IPS-11a (cell line): ENCODE results near the gene MAST4.

Source experiments
- H3K4me3 ChIP-seq: one replicate; pipeline ENCODE4 v1.5.1; 2013; ENCODE audit warnings: low read depth, low read length, control low read depth

MAST4 gene

DNA sequence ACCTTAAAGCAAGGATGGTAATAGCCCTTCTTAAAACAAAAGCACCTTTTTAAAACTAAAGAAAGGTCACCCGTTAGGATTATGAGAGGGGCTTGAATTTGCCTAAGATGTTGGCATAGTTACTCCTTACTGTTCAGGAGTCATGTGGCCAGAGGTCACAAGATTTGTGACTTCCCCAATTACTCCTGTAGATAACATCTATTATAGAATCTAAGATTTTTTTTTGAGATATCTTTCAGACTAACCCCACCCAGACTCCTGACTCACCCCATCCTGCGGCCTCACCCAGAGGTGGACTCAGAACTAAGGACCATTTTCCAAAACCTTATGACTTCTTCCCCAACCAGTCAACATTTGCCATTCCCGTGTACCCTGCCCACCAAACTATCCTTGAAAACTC, 598.0 kb downstream of the MAST4 start:
- H3K4me3 ChIP-seq: no peak overlapping the region

DNA sequence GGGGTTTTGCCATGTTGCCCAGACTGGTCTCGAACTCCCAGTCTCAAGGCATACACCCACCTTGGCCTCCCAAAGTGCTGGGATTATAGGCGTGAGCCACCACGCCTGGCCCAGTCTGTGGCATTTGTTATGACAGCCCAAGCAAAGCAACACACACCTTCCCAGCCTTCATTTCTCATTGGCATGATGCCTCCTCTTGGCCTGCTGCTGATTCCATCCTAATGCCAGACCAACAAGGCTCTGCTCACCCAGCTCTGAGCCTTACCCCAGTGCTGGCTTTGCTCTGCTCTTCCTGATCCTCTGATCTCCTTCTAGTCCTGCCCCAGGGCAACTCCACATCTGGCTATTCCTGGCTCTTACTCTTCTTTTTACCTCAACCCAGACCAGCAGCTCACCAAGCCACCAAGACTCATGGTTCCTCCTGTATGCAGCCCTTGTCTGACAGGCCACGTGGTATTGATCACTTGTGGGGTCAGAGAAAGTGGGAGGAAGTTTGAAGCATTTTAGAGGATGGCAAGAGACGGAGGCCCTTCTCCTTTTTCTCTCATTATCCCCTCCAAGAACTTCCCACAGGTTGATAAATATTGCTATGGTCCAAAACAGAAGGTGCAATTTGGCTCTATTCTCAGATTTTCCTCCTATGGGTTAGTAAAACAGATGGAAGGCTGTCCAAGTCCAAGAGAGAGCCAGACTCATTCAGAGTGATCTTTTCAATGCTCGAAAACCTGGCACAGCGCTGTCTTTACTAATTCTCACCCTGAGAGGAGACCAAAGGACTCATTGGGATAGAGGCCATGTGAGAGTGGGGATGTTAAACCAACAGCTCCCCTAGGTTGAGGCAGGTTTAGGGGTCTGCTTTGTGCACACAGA, 599.4 kb downstream of the MAST4 start:
- no peak overlapping the region for H3K4me3 ChIP-seq

DNA sequence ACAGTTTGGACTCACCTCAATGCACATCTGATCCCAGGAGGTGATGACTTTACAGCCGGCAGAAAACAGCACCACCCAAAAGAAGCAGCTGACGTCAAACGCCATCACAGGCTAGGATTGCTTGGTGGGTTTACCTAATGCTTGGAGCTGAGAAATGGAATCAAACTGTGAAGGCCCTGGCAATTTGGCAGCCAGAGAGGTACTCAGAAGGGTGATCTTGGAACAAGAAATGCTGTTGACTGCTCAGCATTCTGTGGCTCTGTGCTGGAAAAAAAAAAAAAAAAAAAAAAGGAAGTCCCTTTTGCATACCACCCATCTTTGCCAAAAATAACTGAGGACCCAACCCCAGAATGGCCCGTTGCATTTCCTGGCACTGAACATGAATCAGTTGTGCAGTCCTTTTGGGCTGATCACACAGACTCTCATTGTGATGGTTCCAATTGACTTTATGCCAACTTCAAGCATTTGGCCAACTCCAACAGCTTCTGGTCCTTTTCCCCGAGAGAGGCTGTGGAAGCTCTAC, 600.4 kb downstream of the MAST4 start, which contains the start of gene CD180:
Gene CD180, minus strand, starts transcription at position 263 of the 523 bp plus-strand sequence. Its CDS starts 158 bp downstream, at position 105.
- H3K4me3 ChIP-seq: no peak within 1 kb of the TSS

DNA sequence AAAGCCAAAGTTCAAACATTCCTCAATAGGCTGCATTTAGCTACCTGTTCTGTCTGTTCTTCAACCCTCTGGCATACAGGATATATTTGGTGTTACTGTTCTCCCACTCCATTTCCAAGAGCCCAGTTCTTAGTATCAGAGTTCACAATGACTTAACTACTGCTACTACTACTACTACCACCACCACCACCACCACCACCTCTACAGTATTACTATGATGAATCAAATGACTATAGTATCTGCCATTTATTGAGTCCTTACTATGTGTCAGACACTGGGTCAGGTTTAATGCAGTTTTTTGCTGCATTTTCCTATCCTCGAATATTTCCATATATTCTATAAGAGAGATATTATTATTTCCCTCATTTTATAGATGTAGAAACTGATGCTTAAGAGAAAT, 601.3 kb downstream of the MAST4 start:
- no peak overlapping the region for H3K4me3 ChIP-seq

DNA sequence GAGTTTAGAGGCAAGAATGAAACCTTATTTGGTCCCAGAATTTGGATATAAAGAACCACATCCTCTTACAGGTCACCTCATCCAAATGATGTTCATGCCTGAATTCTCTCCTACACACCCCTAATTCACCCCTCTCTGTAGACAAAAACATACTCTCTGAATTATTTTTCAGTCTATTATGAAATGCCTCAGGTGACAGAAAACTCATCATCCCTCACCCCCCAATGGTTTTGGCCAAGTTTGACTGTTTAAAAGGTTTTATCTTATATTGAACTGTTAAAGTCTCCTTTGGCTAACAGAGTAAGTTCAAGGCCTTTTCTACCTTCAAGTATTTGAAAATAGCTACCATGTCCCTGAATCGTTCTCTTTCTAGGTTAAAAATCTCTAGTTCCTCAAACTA, 602.7 kb downstream of the MAST4 start:
- no peak overlapping the region for H3K4me3 ChIP-seq

DNA sequence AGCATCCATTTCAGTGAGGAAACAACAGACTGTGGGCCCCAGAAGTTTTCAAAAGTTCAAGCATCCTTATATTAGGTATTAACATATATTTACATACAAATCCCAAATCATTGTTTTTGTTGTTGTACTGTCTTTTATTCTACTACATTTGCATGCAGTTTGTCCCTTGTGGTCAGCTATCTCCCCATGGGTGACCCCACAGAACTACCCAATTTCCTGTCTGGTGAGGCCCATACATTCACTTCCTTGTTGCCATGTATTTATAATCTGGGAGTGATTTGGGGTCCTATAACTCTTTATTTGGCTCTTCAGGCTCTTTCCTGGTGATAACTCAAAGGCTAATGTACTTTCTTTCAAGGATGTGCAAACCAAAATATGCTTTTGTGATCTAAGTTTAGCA, 603.7 kb downstream of the MAST4 start:
- H3K4me3 ChIP-seq: no peak overlapping the region

DNA sequence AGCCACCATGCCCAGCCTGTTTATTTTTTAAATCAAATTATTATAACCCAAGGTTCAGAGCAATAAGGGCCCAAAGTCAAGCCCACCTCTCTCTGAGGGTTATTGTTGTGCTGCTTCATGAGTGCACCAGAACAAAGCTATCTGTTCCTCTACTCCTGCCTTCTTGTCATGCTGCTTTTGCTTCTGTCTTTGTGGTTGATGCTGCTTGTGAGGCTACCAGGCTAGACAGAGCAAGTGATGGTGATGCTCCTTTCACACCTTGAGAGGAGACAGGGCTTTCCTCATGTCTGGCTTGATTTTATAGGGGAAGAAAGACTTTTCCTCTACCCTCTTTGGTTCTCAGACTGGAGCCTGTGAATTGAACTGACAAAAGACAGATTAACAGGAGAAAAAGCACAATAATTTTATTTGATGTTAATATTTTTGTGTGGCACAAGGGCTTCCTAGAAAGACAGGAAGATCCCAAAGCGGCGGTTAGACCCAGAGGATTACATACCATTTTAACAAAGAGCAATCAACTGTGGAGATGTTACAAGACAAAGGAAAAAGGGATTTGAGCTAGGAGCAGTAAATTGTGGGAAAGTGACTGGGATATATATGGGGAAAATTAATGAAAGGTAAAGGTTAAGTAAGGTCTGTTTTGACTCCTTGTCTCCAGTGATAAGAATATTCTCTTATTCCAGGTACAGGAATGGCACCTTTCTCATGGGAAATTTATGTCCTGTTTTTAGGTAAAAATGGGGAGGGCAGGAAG, 604.8 kb downstream of the MAST4 start:
- no peak overlapping the region for H3K4me3 ChIP-seq

DNA sequence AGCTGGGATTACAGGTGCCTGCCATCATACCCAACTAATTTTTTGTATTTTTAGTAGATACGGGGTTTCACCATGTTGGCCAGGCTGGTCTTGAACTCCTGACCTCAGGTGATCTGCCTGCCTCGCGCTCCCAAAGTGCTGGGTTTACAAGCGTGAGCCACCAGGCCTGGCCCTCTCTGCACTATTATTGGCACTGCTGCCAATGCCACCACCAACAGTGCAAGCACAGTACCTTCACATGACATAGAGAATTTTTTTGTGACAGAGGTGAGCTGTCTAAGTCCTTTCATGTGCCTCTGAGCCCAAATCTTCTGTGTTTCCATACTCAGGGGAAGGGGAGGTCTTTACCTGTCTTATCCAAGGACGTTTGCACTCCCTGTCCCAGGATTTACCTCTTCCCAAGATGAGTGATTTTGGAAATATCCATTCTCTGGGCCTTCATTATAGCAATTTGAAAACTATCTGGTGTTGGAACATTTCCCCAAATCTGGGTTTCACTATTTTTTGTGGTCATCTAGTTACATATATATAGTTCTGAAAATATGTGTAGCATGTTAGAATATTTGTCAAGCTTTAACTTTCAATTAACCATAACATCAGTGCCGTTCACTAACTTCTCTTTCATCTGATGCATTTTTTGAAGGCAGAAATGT, 605.8 kb downstream of the MAST4 start:
- H3K4me3 ChIP-seq: no peak overlapping the region

DNA sequence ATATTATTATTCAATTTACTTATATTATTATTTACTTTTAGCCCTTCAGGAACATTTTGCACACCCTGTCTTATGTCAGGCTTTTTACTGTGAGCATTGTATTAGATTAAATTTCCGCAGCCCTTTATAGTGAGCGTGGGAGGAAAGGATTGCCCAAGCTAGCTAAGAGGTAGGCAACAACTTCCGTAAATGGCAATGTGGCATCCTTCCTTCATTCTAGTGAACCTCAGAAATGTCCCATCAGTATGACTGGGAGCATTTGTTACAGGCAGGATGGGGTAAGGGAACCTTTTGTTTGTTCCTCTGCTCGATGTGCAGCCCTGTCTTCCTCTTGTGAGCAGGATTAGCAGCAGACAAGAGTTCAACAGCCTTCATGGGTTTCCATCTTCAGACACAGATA, 606.6 kb downstream of the MAST4 start:
- no peak overlapping the region for H3K4me3 ChIP-seq

DNA sequence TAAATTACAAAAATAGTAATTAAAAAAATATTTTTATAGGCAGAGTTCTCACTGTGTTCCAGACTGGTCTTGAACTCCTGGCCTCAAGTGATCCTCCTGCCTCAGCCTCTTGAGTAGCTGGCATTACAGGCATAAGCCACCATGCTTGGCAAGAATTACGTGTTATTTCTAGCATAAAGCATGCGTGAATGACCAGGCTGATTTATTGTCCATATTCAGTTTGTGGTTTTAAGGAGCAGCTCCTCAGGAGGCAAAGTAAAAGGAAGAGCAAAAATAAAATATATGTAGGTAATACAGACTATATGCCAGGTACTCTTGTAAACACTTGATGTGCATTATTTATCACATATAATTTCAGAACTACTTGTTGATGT, 607.5 kb downstream of the MAST4 start:
- H3K4me3 ChIP-seq: no peak overlapping the region

DNA sequence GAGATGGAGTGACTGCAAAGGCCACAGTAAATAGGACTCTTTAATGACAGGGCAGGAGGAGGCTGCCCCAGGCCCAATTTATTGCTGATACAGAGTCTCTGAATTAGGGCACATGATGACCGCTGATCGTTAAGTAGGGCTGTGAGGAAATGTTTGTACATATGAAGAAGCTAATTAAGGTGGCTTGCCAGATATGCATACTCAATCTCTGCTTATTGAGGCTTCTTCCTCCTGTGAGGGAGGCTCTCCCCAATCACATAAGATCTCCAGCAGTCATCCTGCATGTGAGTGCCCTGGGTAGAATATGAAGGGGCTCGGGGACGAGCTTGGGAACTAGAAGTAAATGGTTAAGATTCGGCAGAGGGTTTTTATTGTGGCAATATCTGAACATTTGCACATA, 608.6 kb downstream of the MAST4 start:
- H3K4me3 ChIP-seq: no peak overlapping the region

DNA sequence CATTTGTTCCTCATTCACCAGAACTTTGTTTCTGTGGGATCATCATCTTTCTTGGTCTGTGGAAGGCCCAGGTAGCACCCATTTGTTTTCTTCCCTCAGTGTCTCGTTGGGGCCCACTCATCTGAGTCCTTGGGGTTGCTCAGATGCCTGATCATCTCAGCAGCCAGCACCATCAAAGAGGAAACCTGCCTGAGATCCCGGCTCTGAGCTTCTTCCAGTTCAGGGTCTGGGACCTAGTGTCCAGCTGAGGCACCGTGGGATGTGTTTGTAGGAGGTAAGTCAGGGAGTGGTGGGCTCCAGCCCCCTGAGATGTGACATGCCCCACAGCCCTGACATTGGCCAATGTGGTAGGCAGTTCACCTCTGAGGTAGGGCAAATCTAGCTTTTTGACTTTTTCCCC, 609.8 kb downstream of the MAST4 start:
- no peak overlapping the region for H3K4me3 ChIP-seq

DNA sequence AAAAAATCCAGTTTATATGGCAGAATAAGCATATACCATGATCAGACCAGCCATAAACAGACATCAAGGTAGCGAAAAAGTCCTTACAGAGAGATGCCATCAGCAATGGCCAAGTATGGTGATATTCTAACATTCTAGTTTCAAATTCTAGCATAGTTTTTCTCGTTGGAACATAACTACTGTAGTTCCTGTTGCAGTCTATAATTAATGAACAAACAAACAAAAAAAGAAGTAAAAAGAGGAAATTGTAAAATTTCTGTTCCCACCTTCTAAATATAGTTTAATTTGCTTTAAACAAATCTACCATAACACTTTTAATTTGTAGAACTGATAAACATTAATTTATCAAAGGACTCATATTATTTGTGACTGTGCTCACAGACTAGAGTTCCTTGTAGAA, 610.3 kb downstream of the MAST4 start:
- no peak overlapping the region for H3K4me3 ChIP-seq

DNA sequence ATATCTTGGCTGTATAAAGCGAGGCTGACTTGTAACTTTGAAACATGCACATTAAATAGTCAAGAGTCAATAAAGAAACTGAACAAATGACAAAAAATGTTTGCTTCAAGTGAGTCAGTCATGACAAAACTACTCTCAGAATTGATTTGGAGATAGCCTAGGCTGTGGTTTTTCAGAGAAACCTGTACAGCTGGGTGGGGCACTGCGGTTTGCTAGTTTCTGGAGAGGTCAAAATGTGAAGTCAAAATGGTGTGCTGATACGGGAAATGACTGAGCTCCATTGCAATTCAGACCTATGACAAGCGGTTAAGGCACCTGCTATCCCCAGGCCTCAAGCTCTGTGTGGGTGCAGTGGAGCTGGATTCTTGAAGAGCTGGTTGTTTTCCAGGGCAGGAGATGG, 610.7 kb downstream of the MAST4 start:
- no peak overlapping the region for H3K4me3 ChIP-seq

DNA sequence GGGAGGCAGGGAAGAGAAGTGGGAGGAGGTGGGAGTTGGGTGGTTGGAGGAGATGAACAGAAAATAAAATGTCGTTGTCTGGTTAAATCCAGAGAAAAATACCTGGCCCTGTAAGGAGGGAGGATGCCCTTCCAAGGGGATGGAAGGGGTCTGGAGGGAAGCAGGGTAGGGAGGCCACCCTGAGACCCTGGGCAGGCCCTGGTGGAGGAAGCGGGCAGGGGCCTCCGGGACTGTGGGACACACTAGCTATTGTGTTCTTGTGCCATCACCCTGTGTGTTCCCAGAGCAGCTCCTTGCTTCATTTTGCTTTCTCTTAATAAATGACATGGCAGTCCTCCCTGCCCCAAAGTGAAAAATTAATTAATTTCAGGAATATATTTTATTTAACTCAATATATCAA, 612.2 kb downstream of the MAST4 start:
- no peak overlapping the region for H3K4me3 ChIP-seq

DNA sequence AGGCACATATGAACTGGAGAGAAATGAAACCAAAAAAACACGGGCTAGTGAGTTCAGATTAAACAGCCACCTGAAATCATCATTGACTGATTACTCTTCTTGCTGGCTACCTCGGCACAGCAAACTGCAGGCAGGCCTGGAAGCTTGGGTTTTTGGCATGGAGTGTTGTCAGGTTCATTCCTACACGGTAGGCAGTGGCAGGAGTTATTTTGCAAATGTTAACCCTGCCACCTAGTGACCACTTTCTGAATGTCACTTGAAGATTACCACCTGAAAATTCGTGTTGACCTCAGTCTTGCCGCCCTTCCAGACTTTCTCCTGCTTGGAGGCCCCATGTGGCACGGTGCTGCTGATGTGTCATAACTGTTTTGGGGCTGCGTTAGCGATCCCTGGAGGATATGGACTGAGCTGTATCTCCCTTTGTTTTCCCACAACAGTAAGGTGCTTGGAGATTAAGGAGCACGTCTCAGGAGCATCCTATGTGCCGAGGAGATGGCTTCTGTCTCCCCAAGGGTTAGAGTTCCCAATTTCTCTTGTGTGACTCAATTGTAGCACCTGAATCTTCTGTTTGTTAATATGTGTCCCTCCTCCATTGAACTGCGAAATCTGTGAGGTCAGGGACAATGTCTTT, 613.1 kb downstream of the MAST4 start:
- no peak overlapping the region for H3K4me3 ChIP-seq

DNA sequence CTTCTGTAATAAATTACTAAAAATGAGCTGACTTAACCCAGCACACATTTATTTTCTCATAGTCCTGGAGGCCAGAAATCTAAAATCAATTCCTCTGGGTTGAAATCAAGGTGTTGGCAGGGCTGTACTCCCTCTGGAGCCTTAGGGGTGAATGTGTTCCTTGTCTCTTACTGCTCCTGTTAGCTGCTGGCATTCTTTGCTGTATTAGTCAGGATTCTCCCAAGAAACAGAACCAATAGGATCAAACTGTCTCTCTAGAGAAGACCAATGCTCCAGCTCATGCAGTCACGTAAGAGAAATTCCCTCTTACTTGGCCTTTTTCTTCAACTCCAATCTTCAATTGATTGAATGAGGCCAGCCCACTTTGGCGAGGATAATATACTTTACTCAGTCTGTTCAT, 615.7 kb downstream of the MAST4 start:
- no peak overlapping the region for H3K4me3 ChIP-seq

DNA sequence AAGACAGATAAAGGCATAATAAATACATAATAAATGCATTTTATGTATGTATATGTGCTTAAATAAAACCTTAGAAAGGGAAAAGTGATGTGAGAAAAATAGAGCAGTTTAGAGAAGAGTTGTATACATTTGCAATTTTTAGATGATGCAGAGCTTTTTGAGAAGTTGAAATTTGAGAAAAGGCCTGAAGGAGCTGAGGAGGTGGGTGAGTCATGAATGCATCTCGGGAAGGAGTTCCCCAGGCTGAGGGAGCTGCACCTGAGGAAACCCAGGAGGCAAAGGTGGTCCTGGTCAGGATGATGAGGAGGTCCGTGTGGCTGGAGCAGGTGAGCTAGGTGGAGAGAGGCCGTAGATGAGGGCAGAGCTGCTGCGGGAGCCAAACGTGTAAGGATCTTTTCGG, 617.8 kb downstream of the MAST4 start:
- H3K4me3 ChIP-seq: no peak overlapping the region

DNA sequence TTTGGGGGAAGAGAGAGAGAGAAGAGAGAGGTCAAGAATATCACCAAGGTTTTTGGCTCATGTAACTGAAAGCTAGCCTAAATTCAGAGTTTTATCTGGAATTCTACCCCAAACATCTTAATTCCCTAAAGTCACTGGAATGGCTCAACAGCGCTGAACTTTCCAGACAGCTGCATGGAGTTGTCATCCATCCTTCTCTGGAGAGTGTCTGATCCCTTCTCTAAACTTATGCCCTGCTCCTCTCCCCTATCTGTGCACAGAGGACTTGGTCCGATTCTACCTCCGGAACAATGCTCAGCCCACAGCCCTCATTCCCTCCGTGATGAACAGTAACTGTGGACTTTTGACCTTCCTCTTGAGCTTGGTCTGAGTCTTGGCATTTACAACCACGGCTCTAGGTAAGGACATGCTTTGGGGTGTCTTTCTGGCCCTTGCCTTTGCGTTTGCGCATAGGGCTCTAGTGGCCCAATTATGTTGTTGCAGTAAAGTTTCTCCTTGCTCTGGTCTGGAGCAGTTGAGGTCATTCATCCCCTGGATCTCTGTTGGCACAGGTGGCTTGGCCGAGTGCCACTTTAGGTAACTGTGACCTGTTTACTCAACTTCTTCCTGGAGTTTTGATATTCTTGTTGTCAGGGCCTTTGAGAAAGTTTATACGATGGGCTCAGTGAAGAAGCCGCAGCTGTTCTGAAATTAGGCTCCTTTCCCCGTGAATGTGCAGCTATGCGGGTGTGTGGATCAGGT, 618.7 kb downstream of the MAST4 start:
- H3K4me3 ChIP-seq: no peak overlapping the region
